NB4 (cell line): ENCODE measurements around the gene CD93.

ENCODE experiments used
- CTCF ChIP-seq: IDR thresholded peaks from one replicate; pipeline ENCODE4 v1.5.1; 2012; ENCODE audit warnings: low read depth, low read length
- MAX ChIP-seq: IDR thresholded peaks from 2 replicates; pipeline ENCODE4 v1.6.1; 2011; ENCODE audit warnings: low read depth, low read length
- MYC ChIP-seq: IDR thresholded peaks from 2 replicates; pipeline ENCODE4 v1.6.1; 2011; ENCODE audit warnings: low read depth, low read length
- POLR2A ChIP-seq: IDR thresholded peaks from 2 replicates; pipeline ENCODE4 v1.6.1; 2011; ENCODE audit warnings: mild to moderate bottlenecking; ENCODE audit not compliant: insufficient read length; ENCODE audit errors: extremely low read depth

- no peak for TF ChIP-seq CTCF
- TF ChIP-seq MAX: no peak
- TF ChIP-seq POLR2A: no peak
- no peak for TF ChIP-seq MYC
These were observed 32.6 kb upstream of the CD93 start for GRCh38 chr20:23118766-23119165.
